K562 (cell line): ENCODE data around the gene SHC1. TPM values are rescaled to one million over a fixed set of nuclear protein-coding genes. Genes with fewer than 3 reads are reported as not detected.

Experiments used
- CHD1 ChIP-seq: fragments of 200-600 bp; sonication (generic); IDR thresholded peaks from one replicate; pipeline ENCODE4 v1.6.1; 2012; ENCODE audit warnings: mild to moderate bottlenecking, moderate library complexity, low read length, inconsistent platforms
- COPS2 ChIP-seq: fragments of 450-650 bp; conservative IDR thresholded peaks from 2 replicates; pipeline ENCODE4 v1.6.1; 2016; ENCODE audit warnings: mild to moderate bottlenecking, moderate library complexity
- ERF ChIP-seq: fragments of 450-650 bp; formaldehyde crosslinking; IDR thresholded peaks from 2 replicates; pipeline ENCODE4 v1.4.0; 2020; ENCODE audit warnings: mild to moderate bottlenecking, mixed read lengths
- ESRRA ChIP-seq: fragments of 450-650 bp; IDR thresholded peaks from 2 replicates; pipeline ENCODE4 v1.6.1; 2014; ENCODE audit warnings: low read depth, mild to moderate bottlenecking, moderate library complexity, borderline replicate concordance
- ETV5 ChIP-seq: sonication (generic); formaldehyde crosslinking; IDR thresholded peaks from 2 replicates; pipeline ENCODE4 v1.4.0; 2020; ENCODE audit warnings: low read depth, mild to moderate bottlenecking, missing genetic modification reagents
- NCOA2 ChIP-seq, 2 experiments: fragments of 450-650 bp; IDR thresholded peaks; 2 replicates each; pipeline ENCODE4 v1.6.1; 2018; ENCODE audit warnings: mild to moderate bottlenecking in 2 of 2, moderate library complexity in 1 of 2; ENCODE audit not compliant: partially characterized antibody in 2 of 2
- NONO ChIP-seq, 2 experiments: fragments of 200-400 bp in 1 of 2; fragments of 450-650 bp in 1 of 2; formaldehyde crosslinking in 1 of 2; IDR thresholded peaks; 2 replicates each; pipeline ENCODE4 v1.6.1; 2017; ENCODE audit warnings: low read depth in 2 of 2, mild to moderate bottlenecking in 2 of 2, moderate library complexity in 2 of 2, low read length in 1 of 2
- PCBP2 ChIP-seq: fragments of 200-400 bp; formaldehyde crosslinking; IDR thresholded peaks from 2 replicates; pipeline ENCODE4 v1.6.1; 2018; ENCODE audit warnings: low read length, low read depth, mild to moderate bottlenecking, moderate library complexity; ENCODE audit not compliant: poor library complexity, severe bottlenecking
- PHF21A ChIP-seq: fragments of 450-650 bp; IDR thresholded peaks from 2 replicates; pipeline ENCODE4 v1.6.1; 2017; ENCODE audit warnings: low read depth, borderline replicate concordance
- POLR2G ChIP-seq: fragments of 200-400 bp; formaldehyde crosslinking; IDR thresholded peaks from 2 replicates; pipeline ENCODE4 v1.6.1; 2017; ENCODE audit warnings: low read depth, mild to moderate bottlenecking, antibody characterized with exemption, low read length, moderate library complexity
- TFAM ChIP-seq: fragments of 250-450 bp; sonication (Bioruptor Pico); conservative IDR thresholded peaks from 2 replicates; pipeline ENCODE4 v1.5.0; 2021; ENCODE audit warnings: mild to moderate bottlenecking, moderate library complexity
- ZNF347 ChIP-seq: fragments of 450-650 bp; formaldehyde crosslinking; IDR thresholded peaks from 2 replicates; pipeline ENCODE4 v1.4.0; 2020; ENCODE audit warnings: low read depth, mild to moderate bottlenecking, moderate library complexity
- ZNF583 ChIP-seq: fragments of 250-450 bp; sonication (Bioruptor Pico); IDR thresholded peaks from 2 replicates; pipeline ENCODE4 v1.4.0; 2020
- polyA plus RNA-seq, 8 experiments: library from polyadenylated mRNA; depleted of rRNA in 4 of 8; stranded (reverse) in 5 of 8; unstranded in 3 of 8; fragments of >200 nt; fragmentation: Nextera tagmentation in 2 of 8; fragmentation: Illumina TruSeq in 1 of 8; extraction: Ambion mirVana in 2 of 8; extraction: Trizol in 1 of 8; gene quantifications; 2 replicates each; pipeline versions ENCODE4 v1.2.1 to v1.2.3, GENCODE V29; 2011 to 2014; ENCODE audit warnings: inconsistent platforms in 1 of 8, missing spikeins in 1 of 8
- total RNA-seq, 7 experiments: library from RNA; depleted of rRNA in 6 of 7; stranded (reverse); fragments of >200 nt in 6 of 7; fragmentation: Illumina TruSeq in 2 of 7; extraction: Trizol in 2 of 7; gene quantifications; 2 replicates each; pipeline versions ENCODE4 v1.2.1 to v1.2.3, GENCODE V29; 2011 to 2021; ENCODE audit warnings: low replicate concordance in 1 of 7
- TF ChIP-seq, protein P1 (sequence below), 2 experiments: fragments of 150-350 bp in 1 of 2; IDR thresholded peaks; 2 replicates each; pipeline ENCODE4 v1.6.1; 2012 to 2016; ENCODE audit warnings: low read depth in 2 of 2, low read length in 2 of 2, mild to moderate bottlenecking in 1 of 2, moderate library complexity in 1 of 2
- TF ChIP-seq, protein P2 (sequence below), 2 experiments: fragments of 450-650 bp; conservative IDR thresholded peaks; 2 replicates each; pipeline ENCODE4 v1.6.1; 2017; ENCODE audit warnings: mild to moderate bottlenecking in 2 of 2, moderate library complexity in 2 of 2
- TF ChIP-seq, protein P3 (sequence below): sonication (generic); formaldehyde crosslinking; IDR thresholded peaks from 2 replicates; pipeline ENCODE4 v1.8.1; 2023; ENCODE audit warnings: mild to moderate bottlenecking, missing genetic modification reagents, moderate library complexity
- TF ChIP-seq, protein P4 (sequence below): sonication (generic); formaldehyde crosslinking; IDR thresholded peaks from 2 replicates; pipeline ENCODE4 v1.8.1; 2023; ENCODE audit warnings: missing genetic modification reagents, mild to moderate bottlenecking, borderline replicate concordance

SHC1 gene
- total and polyA plus RNA-seq, 9 of the 15 experiments (the other 6 are each of a cell fraction or from before 2014, with no cell fraction given): 4.1 to 113 (median 51.9) TPM

DNA sequence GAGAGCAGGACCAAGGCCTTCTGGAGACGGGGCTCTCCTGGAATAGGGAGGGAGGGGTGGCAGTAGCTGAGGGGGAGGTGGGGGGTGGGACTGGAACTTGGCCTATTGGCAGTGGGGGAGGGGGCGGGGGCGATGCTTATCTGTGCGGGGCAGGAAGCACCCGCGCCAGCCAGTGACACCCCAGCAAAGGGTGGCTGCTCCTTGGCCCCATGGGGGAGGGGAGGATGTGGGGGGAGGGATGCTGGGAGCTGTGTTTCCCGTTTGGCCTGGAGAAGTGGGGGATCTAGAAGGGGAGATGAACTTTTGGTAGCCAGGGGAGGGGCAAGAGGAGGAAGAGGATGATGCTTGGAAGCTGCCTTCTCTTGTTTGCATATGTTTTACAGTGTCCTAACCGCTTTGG, 43.1 kb upstream of the SHC1 start (continued):
- TF ChIP-seq TFAM (CRISPR knock-in tag) (no peak), POLR2G (no peak), COPS2 (no peak), CHD1 (no peak), ETV5 (no peak), ERF (CRISPR knock-in tag) (no peak), ZNF347 (no peak), PCBP2 (no peak), PHF21A (no peak), ESRRA (0 out of 2 replicates have a peak, but pooled peaks have one; percentile 7), NCOA2 (IDR thresholded peaks at IDR 0.05; ENCODE audit: partially characterized antibody in 2 of 2) (no peak), ZNF583 (CRISPR knock-in tag) (no peak), NONO (IDR thresholded peaks at IDR 0.05; ENCODE audit: low read depth in 2 of 2, low read length in 1 of 2) (no peak)
- TF ChIP-seq, protein P1, sequence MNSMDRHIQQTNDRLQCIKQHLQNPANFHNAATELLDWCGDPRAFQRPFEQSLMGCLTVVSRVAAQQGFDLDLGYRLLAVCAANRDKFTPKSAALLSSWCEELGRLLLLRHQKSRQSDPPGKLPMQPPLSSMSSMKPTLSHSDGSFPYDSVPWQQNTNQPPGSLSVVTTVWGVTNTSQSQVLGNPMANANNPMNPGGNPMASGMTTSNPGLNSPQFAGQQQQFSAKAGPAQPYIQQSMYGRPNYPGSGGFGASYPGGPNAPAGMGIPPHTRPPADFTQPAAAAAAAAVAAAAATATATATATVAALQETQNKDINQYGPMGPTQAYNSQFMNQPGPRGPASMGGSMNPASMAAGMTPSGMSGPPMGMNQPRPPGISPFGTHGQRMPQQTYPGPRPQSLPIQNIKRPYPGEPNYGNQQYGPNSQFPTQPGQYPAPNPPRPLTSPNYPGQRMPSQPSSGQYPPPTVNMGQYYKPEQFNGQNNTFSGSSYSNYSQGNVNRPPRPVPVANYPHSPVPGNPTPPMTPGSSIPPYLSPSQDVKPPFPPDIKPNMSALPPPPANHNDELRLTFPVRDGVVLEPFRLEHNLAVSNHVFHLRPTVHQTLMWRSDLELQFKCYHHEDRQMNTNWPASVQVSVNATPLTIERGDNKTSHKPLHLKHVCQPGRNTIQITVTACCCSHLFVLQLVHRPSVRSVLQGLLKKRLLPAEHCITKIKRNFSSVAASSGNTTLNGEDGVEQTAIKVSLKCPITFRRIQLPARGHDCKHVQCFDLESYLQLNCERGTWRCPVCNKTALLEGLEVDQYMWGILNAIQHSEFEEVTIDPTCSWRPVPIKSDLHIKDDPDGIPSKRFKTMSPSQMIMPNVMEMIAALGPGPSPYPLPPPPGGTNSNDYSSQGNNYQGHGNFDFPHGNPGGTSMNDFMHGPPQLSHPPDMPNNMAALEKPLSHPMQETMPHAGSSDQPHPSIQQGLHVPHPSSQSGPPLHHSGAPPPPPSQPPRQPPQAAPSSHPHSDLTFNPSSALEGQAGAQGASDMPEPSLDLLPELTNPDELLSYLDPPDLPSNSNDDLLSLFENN (IDR thresholded peaks at IDR 0.05; ENCODE audit: low read depth in 2 of 2, low read length in 2 of 2): no peak
- TF ChIP-seq, protein P2, sequence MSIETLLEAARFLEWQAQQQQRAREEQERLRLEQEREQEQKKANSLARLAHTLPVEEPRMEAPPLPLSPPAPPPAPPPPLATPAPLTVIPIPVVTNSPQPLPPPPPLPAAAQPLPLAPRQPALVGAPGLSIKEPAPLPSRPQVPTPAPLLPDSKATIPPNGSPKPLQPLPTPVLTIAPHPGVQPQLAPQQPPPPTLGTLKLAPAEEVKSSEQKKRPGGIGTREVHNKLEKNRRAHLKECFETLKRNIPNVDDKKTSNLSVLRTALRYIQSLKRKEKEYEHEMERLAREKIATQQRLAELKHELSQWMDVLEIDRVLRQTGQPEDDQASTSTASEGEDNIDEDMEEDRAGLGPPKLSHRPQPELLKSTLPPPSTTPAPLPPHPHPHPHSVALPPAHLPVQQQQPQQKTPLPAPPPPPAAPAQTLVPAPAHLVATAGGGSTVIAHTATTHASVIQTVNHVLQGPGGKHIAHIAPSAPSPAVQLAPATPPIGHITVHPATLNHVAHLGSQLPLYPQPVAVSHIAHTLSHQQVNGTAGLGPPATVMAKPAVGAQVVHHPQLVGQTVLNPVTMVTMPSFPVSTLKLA (conservative IDR thresholded peaks at IDR 0.05): no peak
- TF ChIP-seq, protein P3, sequence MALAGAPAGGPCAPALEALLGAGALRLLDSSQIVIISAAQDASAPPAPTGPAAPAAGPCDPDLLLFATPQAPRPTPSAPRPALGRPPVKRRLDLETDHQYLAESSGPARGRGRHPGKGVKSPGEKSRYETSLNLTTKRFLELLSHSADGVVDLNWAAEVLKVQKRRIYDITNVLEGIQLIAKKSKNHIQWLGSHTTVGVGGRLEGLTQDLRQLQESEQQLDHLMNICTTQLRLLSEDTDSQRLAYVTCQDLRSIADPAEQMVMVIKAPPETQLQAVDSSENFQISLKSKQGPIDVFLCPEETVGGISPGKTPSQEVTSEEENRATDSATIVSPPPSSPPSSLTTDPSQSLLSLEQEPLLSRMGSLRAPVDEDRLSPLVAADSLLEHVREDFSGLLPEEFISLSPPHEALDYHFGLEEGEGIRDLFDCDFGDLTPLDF (CRISPR knock-in tag): no peak
- TF ChIP-seq, protein P4, sequence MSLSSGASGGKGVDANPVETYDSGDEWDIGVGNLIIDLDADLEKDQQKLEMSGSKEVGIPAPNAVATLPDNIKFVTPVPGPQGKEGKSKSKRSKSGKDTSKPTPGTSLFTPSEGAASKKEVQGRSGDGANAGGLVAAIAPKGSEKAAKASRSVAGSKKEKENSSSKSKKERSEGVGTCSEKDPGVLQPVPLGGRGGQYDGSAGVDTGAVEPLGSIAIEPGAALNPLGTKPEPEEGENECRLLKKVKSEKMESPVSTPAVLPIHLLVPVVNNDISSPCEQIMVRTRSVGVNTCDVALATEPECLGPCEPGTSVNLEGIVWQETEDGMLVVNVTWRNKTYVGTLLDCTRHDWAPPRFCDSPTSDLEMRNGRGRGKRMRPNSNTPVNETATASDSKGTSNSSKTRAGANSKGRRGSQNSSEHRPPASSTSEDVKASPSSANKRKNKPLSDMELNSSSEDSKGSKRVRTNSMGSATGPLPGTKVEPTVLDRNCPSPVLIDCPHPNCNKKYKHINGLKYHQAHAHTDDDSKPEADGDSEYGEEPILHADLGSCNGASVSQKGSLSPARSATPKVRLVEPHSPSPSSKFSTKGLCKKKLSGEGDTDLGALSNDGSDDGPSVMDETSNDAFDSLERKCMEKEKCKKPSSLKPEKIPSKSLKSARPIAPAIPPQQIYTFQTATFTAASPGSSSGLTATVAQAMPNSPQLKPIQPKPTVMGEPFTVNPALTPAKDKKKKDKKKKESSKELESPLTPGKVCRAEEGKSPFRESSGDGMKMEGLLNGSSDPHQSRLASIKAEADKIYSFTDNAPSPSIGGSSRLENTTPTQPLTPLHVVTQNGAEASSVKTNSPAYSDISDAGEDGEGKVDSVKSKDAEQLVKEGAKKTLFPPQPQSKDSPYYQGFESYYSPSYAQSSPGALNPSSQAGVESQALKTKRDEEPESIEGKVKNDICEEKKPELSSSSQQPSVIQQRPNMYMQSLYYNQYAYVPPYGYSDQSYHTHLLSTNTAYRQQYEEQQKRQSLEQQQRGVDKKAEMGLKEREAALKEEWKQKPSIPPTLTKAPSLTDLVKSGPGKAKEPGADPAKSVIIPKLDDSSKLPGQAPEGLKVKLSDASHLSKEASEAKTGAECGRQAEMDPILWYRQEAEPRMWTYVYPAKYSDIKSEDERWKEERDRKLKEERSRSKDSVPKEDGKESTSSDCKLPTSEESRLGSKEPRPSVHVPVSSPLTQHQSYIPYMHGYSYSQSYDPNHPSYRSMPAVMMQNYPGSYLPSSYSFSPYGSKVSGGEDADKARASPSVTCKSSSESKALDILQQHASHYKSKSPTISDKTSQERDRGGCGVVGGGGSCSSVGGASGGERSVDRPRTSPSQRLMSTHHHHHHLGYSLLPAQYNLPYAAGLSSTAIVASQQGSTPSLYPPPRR: no peak
